ENCODE results near the gene CXCR6. TPM values are rescaled to one million over a fixed set of nuclear protein-coding genes. Genes with fewer than 3 reads are reported as not detected.

The CXCR6 gene
- total RNA-seq, 1 donor from 2014 or later: not detected

DNA sequence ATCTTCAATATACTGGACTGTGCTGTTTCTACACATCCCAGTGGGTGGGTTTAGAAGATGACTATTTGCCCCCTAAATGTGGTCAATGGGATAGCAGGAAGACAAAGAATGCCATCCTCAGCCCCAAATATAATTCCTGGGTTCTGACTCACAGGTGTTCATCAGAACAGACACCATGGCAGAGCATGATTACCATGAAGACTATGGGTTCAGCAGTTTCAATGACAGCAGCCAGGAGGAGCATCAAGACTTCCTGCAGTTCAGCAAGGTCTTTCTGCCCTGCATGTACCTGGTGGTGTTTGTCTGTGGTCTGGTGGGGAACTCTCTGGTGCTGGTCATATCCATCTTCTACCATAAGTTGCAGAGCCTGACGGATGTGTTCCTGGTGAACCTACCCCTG, 3.0 kb downstream of the CXCR6 start:
- DNase-seq (ENCODE audit: extremely low read depth, low read depth, low spot score): no peak

DNA sequence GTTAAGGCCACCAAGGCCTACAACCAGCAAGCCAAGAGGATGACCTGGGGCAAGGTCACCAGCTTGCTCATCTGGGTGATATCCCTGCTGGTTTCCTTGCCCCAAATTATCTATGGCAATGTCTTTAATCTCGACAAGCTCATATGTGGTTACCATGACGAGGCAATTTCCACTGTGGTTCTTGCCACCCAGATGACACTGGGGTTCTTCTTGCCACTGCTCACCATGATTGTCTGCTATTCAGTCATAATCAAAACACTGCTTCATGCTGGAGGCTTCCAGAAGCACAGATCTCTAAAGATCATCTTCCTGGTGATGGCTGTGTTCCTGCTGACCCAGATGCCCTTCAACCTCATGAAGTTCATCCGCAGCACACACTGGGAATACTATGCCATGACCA, 3.6 kb downstream of the CXCR6 start:
- DNase-seq (ENCODE audit: extremely low read depth, low read depth, low spot score): no peak

DNA sequence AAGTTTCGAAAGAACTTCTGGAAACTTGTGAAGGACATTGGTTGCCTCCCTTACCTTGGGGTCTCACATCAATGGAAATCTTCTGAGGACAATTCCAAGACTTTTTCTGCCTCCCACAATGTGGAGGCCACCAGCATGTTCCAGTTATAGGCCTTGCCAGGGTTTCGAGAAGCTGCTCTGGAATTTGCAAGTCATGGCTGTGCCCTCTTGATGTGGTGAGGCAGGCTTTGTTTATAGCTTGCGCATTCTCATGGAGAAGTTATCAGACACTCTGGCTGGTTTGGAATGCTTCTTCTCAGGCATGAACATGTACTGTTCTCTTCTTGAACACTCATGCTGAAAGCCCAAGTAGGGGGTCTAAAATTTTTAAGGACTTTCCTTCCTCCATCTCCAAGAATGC, 4.1 kb downstream of the CXCR6 start:
- no peak for DNase-seq (ENCODE audit: extremely low read depth, low read depth, low spot score)

DNA sequence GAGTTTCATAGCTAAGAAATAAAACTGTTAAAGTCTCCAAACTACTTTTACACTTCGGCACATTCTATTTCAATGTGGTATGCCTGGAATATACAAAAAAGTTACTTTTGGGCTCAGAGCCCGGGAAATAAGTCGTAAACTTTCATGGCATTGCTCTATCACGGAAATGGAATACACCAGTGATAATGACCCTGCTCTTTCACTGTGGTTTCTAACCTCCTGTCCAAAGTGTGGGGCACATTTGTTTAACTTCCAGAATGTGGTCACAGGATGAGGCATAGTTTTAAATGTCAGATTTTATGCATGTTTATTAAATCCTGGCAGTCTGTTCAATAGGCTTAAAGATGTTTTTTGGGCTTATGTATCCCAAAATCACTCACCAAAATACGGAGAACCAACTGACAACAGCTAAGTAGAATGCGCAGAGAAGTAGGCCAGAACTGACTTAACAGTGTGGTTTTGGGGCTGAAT, 5.1 kb downstream of the CXCR6 start:
- no peak for DNase-seq (ENCODE audit: extremely low read depth, low read depth, low spot score)

DNA sequence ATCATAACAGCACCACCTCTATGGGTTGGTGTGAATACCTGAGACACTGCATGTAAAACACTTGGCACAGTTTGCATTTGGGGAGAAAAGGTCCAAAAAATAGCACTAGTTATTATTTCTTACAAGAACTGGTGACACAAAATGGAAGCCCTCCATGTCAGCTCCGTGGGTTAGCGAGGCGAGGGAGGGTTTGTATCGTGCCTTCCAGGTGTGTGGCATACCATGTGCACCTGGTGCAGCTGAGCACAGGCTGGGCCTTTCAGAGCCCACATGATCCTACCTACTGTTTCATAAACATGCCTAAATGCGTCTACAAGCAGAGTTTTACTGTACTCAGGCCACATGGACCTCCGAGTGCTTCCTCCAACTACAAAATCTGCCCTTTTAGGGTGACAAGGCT, 5.6 kb downstream of the CXCR6 start:
- DNase-seq (ENCODE audit: extremely low read depth, low read depth, low spot score): no peak

DNA sequence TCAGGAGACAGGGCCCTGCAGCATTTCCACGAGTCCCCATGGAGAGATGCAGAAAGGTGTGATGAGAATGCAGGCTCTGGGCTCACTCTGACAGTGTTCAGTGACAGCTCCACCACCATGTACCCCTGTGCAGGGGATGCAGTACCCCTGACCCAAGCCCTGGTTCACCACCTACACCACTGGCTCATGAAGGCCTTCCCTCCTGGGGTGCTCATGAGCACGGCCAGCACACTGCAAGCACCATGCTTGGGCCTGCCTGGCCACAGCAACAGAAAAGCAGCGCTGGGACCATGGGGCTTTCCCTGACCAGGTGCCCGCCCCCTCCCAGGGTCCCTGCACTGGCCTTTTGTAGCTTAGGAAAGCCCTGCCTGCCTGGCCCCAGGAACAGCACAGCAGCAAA, 6.2 kb downstream of the CXCR6 start:
- DNase-seq (ENCODE audit: extremely low read depth, low read depth, low spot score): no peak

DNA sequence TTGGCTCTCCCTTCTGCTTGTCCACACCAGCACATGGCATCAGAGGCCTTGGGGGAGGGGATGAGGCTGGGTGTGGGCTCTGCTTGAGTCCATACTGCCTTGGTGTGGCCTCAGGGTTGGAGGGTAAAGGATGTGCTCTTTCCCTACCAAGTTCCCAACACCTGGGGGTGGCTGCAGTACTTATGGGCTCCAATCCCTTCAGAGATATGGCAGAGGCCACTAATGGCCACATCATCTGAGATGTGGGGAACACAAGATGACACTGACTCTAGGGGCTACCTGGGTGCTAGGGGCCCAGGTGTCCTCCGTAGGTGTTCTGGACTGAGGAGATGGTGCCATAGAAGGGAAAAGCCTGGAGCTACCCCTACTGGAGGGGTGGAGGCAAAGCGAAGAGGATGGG, 6.9 kb downstream of the CXCR6 start:
- no peak for DNase-seq (ENCODE audit: extremely low read depth, low read depth, low spot score)

DNA sequence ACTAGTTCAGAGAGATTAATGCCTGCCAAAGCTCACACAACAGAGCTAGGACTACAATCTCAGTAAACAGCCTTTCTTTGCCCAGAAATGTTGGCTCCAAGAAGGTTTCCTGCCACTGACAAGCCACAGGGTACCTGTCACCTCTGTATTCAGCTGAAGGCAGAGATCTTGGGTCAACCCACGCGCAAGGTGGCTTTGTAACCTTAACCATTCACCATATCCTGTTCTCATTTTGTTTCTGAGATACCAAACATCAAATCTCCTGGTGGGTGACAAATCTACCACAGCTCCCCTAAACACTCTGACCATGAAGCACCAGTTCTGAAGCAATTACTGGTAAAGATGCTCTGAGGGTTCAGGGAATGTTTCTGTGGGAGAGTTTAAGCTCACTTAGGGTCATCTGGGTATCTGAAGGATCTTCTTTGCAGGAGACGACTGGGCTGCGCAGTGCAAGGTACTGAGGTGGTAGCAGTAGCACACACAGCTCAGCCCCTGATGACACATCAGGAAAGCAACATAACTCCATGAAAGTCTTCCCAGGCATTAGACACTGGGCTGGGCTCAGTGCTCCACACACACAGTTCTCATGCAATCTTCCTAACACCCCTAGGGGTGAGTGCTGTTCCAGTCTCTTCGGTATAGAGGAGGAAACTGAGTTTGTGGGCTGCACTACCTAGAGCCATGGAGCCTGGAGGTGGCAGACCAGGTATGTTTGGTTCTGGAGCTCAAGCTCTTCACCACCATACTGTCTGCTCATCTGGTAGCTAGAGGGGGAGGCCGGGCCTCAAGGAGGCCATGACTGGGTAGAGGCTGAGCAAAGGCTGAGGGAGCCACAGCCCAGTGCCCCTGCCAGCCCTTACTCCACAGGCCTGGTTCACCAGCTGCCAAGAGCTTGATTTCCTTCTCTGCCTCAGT, 7.7 kb downstream of the CXCR6 start:
- no peak for DNase-seq (ENCODE audit: extremely low read depth, low read depth, low spot score)

DNA sequence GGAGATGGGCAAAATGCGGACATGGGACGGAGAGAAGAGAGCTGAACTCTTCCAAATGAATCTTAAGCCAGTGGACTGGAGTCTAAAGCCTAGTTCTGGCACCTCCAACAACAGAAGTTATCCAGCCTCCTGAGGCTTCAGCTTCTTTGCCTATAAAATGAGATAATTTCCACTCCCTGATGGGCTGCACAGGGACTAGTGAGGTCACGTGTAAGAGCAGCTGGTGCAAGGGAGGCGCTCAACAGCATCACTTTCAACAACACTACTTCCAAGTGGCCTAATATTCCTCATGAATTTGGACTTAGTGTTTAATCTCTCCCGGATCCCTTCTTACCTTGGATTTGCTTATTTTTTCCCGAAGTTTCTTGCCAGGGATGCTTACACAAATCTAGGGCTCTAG, 8.7 kb downstream of the CXCR6 start:
- DNase-seq (ENCODE audit: extremely low read depth, low read depth, low spot score): no peak

DNA sequence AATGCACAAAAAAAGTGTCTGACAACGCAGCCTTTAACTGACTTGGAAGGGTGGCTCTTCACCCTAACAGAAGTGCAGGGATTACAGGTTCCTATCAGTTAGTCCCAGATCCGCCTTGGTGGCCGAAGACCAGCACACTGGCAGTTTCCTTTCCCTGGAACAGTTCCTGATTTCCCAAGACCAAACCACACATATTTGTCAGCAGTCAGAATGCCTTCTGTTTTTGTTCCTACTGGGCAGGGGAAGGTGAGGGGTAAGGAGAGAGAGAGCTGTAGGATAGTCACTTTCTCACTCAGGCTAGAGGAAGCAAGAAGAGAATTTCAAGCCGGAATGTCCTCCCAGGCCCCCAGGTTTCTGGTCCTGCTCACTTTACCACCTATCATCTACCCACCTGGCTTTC, 9.2 kb downstream of the CXCR6 start:
- no peak for DNase-seq (ENCODE audit: extremely low read depth, low read depth, low spot score)

DNA sequence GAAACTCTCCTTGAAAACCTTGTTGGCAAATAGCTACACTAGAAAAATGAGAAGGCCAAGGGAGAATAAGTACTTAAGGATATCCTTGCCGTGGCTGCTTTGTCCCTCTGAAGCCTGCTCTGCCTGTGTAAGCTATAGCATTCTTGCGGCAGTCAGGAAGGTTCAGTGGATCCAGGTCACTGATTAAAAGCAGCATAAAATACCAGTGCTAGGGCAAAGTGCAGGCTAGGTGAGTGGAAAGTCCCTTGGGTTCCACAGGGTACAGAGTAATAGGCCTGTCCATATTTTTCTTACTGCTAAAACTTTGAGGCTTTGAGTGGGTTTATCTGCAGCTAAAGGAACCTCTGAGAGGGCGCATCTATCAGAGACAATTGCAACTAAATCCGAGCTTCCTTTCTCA, 10.3 kb downstream of the CXCR6 start:
- DNase-seq (ENCODE audit: extremely low read depth, low read depth, low spot score): no peak

DNA sequence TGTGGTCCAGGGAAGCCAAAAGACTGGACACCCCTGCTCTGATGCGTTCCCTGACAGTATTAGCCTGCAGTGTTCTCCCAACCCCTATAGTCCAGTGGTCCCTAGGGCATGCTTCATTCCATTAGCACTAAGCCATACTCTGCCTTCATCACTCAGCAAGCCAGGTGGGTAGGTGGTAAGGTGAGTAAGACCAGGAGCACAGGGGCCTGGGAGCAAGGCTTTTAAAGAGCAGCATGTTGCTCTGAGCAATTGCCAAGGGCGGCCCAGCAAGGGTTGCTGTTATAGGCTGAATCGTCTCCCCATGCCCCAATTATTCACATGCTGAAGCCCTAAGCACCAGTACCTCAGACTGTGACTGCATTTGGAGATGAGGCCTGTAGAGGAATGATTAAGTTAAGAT, 11.0 kb downstream of the CXCR6 start:
- no peak for DNase-seq (ENCODE audit: extremely low read depth, low read depth, low spot score)

DNA sequence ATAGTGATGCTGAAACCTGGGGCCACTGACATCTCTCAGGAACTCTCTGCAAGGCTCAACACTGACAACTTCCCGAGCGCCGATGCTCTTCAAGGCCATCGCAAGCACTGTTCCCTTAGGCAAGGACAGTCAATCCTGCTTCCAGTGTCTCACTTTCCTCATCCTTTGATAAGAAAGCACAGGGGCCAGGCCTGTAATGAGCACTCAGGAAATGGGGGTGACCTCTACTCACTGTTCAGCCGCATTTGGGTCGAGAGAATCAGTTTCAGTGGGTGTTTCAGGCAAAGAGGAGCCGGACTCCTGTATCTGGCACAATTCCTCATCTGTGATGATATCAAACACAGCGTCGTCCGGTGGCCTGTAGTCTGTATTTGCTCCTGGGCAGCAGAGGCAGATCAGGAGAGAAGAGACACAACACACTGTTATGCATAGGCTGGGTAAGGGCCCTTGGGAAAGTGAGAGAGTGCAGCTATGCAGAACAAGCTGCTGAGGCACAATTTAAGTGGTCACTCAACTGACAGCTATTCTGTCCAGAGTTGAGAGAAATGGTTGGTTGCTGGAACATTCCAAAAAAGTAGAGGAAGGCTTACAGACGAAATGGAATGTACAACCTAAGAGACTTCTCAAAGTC, 11.9 kb downstream of the CXCR6 start:
- no peak for DNase-seq (ENCODE audit: extremely low read depth, low read depth, low spot score)

DNA sequence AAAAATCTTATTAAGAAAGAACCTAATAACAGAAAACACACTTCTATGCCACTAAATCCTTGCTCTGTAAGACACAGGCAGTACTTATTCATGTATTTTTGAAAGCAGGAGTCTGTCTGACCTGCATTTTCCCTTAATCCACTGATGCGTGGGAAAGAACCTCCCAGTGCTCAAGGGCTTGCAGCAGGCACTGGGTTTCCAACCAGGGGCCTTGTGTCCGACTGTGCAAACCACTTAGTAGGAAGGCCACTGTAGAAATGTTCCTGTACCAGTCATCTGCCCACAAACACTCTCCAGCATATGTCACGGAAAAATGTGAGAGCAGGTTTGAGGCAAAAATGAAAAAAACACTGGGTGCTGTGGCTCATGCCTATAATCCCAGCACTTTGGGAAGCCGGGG, 12.4 kb downstream of the CXCR6 start:
- no peak for DNase-seq (ENCODE audit: extremely low read depth, low read depth, low spot score)

DNA sequence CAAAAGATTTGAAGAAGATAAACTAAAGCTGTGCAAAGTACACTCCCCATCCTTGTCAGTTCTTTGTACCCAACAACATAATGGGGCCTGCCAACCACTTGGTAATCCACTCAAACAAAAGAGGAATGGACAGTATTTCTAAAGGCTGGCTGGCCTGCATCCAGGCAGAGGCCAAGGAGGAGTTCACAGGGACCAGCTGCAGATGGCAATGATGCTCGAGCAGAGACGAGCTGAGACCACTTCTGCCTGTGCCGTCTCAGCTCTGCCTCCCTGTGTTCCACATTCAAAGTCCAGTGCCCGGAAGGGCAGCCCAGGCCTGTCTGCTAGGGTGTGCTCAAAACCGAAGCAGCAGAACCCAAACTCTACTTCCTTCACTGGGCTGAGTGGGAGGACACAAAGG, 14.3 kb downstream of the CXCR6 start:
- DNase-seq (ENCODE audit: extremely low read depth, low read depth, low spot score): no peak

DNA sequence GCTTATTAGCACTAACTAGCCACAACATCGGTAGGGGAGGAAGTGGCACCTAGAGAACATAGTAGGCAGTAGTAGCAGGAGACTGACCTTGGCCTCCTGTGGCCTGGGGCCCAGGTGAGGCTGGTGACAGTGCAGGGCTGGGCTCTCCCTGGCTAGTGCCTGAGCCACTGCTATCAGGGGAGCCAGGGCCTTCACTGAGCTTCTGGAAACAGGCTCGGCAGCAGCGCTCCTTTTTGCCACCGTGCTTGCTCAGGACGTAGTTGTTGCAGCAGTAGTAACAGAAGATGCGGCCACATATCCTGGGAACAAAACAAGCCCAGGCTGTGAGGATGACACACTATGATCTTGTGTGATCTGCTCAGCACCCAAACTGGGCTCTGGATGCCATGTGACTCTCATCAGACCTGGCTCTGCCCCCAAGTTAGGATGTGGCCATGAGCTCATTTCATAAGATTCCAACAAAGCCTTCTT, 15.1 kb downstream of the CXCR6 start:
- no peak for DNase-seq (ENCODE audit: extremely low read depth, low read depth, low spot score)

DNA sequence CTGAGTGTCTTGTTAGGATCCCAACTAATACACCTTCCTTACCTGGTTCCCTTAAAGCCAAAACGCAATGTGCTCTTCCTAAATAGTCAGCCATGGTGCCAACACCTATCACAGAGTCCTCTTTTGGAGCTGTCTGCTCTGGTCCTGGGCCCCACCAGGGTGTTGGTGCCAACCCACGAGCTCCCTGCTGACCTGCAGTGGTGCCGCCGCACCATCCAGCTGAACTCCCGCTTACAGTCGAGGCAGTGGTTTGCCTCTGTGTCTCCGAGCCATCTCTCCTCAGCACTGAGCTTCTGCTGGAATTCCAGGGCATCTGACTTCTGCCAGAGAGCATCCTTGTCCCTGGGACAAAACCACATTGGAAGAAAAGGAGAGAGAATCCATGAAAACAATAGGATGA, 15.9 kb downstream of the CXCR6 start:
- DNase-seq (ENCODE audit: extremely low read depth, low read depth, low spot score): no peak

DNA sequence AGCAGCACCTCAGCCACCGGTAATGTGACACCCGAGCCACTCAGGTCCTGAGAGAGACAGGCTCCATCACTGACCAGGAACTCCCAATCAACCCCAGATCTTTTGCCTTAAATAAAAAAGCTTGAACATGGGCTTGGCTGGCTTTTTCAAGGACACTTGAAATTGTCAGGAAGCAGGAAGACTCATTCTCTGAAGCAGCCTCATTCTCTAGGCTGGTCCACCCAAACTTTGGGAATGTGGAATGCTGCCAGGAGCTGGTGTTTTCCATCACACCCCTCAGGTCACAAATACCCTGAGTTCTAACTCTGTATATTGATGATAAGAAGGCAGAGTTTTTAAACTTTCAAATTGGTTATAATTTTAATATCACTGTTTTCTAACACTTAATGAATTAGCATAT, 17.0 kb downstream of the CXCR6 start:
- no peak for DNase-seq (ENCODE audit: extremely low read depth, low read depth, low spot score)

DNA sequence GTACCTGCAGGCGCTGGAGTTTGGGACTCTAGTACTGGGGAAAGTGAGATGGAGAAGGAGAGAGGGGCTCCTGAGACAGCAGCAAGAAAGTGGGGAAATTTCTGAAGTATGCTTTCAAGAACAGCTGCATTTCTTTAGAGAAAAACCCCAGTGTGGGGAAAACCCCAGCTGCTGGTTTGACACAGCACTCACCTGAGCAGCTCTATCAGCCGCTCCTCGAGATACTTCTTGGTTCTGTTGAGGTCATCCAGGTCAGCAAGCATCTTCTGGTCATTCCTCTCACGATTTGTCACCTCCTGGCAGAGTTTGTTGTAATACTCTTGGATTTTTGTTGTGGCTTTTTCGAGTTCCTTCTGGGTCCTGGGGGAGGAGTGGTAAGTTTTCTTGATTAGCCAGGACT, 18.8 kb downstream of the CXCR6 start:
- DNase-seq (ENCODE audit: extremely low read depth, low read depth, low spot score): no peak

DNA sequence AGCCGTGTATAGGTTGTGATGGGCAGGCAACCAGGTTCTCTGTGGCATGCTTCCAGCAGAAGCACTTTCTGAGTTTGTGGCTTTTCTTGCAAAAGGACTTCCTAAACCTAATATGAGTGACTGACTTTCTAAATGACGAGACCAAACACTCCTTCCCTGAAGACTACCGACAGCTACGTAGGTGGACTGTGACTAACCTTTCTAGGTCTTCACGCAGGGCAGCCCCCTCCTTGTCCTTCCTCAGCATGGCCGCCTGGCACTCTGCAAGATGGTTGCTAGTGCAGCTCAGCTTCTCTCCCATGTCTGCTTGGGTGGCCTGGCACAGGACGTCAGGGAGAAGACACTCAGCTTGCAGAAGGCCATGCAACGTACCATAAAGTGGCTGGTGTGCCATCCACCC, 20.9 kb downstream of the CXCR6 start:
- DNase-seq (ENCODE audit: extremely low read depth, low read depth, low spot score): no peak

DNA sequence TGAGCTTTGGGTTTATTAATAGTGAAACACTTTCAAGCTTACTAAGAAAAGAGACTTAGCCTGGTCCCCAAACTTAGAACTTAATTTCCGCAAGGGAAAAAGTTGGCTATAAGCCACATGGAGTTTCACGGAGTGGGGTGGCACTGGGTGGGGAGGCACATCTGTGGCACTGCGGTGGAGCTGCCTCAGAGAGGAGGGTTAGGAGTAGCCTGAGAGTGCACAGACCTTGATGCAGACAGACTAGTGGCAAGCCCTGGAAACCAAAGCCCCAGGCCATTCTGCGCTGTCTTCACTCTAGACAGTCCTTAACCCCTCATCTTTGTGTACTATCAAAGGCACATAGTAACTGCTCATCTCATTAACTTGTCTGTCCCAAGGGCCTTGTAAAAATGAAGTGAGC, 22.0 kb downstream of the CXCR6 start:
- no peak for DNase-seq (ENCODE audit: extremely low read depth, low read depth, low spot score)

DNA sequence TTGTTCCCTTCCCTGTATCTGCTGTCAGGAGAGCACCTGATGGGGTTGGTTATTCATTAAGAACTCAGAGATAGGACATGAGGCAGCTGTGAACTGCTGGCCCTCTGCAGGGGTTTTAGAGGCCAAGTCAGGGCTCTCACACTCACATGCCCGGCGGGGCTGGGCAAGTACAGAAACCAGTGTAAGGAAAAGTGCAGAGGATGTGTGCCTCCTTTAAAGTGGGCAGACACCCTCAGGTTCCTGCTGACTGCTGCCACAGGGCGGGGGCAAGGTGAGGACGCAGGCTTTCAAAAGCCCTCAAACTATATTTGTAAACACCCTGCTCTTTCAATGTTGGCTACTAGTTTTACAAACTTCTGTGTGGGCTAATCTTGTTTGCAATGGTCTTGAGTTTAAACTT, 22.4 kb downstream of the CXCR6 start:
- DNase-seq (ENCODE audit: extremely low read depth, low read depth, low spot score): no peak

Measured in glomerular endothelial cell (primary cell).